ENCODE measurements around the gene CDC42BPA.
"Not testable (repeated sequence)": the region's sequence is repeated elsewhere in the genome, so short reads cannot be mapped to it uniquely, and the experiment has no call there.

Gene CDC42BPA

GRCh38 chr1:227362039-227362438 lies 43.7 kb upstream of the CDC42BPA start:
- ChIA-PET CTCF (no interaction called here), POLR2A (ENCODE audit: low non-redundant PET) (no interaction called here)
- H3K27ac ChIP-seq: no peak overlapping the region
- DNase-seq (ENCODE audit: low spot score): no peak
- TF ChIP-seq CTCF (conservative IDR thresholded peaks at IDR 0.05; ENCODE audit: low read depth): no peak

GRCh38 chr1:227357927-227358302 lies 39.6 kb upstream of the CDC42BPA start:
- TF ChIP-seq CTCF (conservative IDR thresholded peaks at IDR 0.05; ENCODE audit: low read depth): no peak
- CTCF ChIA-PET: interaction anchor here (1.2 kb wide), 2 partner anchors 11 to 31 kb away, joined by 3 to 6 read pairs; no protein-coding TSS in a partner anchor
- POLR2A ChIA-PET (ENCODE audit: low non-redundant PET): interaction anchor here (0.5 to 0.7 kb wide), 3 partner anchors 14 to 40 kb away, joined by 4 to 5 read pairs (median 5); no protein-coding TSS in a partner anchor
- H3K27ac ChIP-seq: peak overlapping the region; percentile 86
- no peak for DNase-seq (ENCODE audit: low spot score)

- TF ChIP-seq CTCF (conservative IDR thresholded peaks at IDR 0.05; ENCODE audit: low read depth): no peak
- POLR2A ChIA-PET (ENCODE audit: low non-redundant PET): interaction anchor here (0.5 to 0.7 kb wide), 3 partner anchors 13 to 40 kb away, joined by 4 to 5 read pairs (median 5); no protein-coding TSS in a partner anchor
- CTCF ChIA-PET: interaction anchor here (0.6 to 1.2 kb wide), 3 partner anchors 10 to 31 kb away, joined by 3 to 6 read pairs (median 3); no protein-coding TSS in a partner anchor
- peak; percentile 92 for DNase-seq (ENCODE audit: low spot score)
- peak overlapping the region; percentile 86 for H3K27ac ChIP-seq
Observed at GRCh38 chr1:227357171-227357926, 39.1 kb upstream of the CDC42BPA start.

DNA sequence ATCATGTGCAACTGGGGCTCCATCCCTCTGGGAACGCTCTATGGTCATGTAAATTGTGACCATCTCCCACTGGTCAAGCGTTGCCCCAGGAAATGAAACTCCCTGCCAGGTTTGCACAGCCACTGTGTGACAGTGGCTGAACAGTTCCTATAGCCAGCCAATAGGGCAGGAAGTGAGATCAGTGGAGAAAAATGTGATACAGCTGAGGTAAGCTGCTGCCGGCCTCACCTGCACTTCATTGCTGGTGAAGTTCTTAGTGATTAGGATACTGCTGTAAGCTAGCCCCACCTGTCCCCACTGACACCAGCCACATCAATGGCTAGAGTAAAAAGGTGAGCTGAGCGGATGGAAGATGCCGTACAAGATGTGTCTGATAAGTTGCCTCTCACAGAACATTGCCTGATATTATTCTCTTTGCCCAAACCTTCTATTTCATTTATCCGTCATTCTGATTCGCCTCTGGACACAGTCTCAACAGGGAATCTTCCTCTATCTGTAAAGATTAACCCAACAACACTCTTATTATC lies 38.4 kb upstream of the CDC42BPA start:
- H3K27ac ChIP-seq: peak overlapping the region; percentile 86
- TF ChIP-seq CTCF (conservative IDR thresholded peaks at IDR 0.05; ENCODE audit: low read depth): no peak
- peak; percentile 75 for DNase-seq (ENCODE audit: low spot score)
- CTCF ChIA-PET: interaction anchor here (0.6 kb wide), 1 partner anchor 22 kb away, joined by 3 read pairs; no protein-coding TSS in a partner anchor
- POLR2A ChIA-PET (ENCODE audit: low non-redundant PET): no interaction called here

DNA sequence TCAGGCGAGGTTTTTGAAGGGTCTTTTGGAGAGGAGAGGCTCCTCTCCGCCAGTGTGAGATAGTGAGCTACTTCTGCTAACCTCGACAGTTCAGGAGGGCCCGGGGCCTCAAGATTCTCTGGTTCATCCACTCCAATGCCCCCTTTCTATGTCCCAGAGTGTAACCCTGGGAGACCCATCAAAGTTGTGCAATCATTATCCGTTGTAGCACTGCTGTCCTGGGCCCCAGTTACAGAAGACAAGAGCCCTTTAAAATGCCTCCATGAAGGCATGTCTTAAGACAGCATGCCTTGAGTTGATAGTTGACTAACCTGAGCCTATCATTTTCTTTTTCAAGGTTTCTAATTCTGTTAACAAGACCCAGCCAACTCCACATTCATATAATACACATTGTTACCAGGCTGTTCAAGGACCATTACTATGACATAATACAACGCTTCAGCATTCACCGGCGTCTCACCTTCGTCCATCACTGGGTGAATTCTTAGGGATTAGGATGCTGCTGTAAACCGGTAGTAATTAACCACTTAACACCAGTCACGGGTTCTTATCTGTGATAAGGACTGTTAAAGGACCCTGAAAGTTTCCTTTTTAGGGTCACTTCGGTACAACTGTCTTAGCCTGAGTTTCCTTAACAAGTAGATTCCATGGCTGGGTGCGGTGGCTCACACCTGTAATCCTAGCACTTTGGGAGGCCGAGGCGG lies 37.4 kb upstream of the CDC42BPA start:
- peak overlapping the region; percentile 86; the same call in 1 of the 2 replicates for H3K27ac ChIP-seq
- DNase-seq (ENCODE audit: low spot score): no peak
- TF ChIP-seq CTCF (conservative IDR thresholded peaks at IDR 0.05; ENCODE audit: low read depth): no peak
- POLR2A ChIA-PET (ENCODE audit: low non-redundant PET): no interaction called here
- CTCF ChIA-PET: interaction anchor here (0.5 to 0.9 kb wide), 2 partner anchors 9 to 164 kb away, joined by 3 read pairs; no protein-coding TSS in a partner anchor

DNA sequence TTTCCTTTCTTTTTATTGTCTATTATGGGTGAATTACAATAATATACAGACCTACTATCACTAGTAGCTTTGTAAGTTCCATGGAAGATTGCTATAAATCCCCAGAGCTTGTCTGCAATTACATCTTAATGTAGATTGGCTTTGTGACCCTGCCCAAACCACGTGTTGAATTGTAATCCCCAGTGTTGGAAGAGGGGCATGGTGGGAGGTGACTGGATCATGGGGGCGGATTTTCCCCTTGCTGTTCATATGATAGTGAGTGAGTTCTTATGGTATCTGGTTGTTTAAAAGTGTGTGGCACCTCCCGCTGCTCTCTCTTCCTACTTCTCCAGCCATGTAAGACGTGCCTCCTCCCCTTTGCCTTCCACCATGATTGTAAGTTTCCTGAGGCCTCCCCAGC lies 34.9 kb upstream of the CDC42BPA start:
- no peak for TF ChIP-seq CTCF (conservative IDR thresholded peaks at IDR 0.05; ENCODE audit: low read depth)
- CTCF ChIA-PET: no interaction called here
- DNase-seq (ENCODE audit: low spot score): no peak
- H3K27ac ChIP-seq: no peak overlapping the region
- POLR2A ChIA-PET (ENCODE audit: low non-redundant PET): interaction anchor here (0.5 to 0.6 kb wide), 2 partner anchors 37 to 377 kb away, joined by 3 read pairs; no protein-coding TSS in a partner anchor

- POLR2A ChIA-PET (ENCODE audit: low non-redundant PET): interaction anchor here (0.6 kb wide), 1 partner anchor 1881 kb away, joined by 10 read pairs; no protein-coding TSS in a partner anchor
- CTCF ChIA-PET; DNase-seq (ENCODE audit: low spot score); H3K27ac ChIP-seq: not testable (repeated sequence)
Observed at GRCh38 chr1:227352164-227352563, 33.9 kb upstream of the CDC42BPA start.
